ENCODE data around the gene ZDHHC3. TPM values are rescaled to one million over a fixed set of nuclear protein-coding genes. Genes with fewer than 3 reads are reported as not detected.

ZDHHC3 gene
- total RNA-seq (10 to 100 TPM; 24.8 to 43.0 TPM), polyA plus RNA-seq (10 to 100 TPM; 15.4 to 24.0 TPM)

GRCh38 chr3:44976002-44976815 lies at the start of gene ZDHHC3, which contains the start of gene EXOSC7:
ZDHHC3 (minus strand) TSS chr3:44976174; CDS start chr3:44959436, 16,738 bp downstream.
EXOSC7 (plus strand) TSS chr3:44976244; CDS start chr3:44976278, 34 bp downstream.
- no peaks in the 10 kb centered on the region for H3K36me3 ChIP-seq (ENCODE audit: control insufficient read depth in 4 of 4, insufficient read depth in 3 of 4, low read depth in 1 of 4, low read length in 3 of 4)
- peak within 1 kb of the TSS; percentile 84 to 88 for H3K27ac ChIP-seq (ENCODE audit: low read depth in 1 of 2, low read length in 2 of 2)
- H3K9me3 ChIP-seq (ENCODE audit: control insufficient read depth in 4 of 4, low read length in 3 of 4): no peaks in the 10 kb centered on the region
- H3K4me1 ChIP-seq (ENCODE audit: control insufficient read depth in 4 of 4, insufficient read depth in 4 of 4, low read length in 3 of 4): peaks cover 8 to 23% (median 17%) of the 10 kb centered on the region in 4 donors
- H3K27me3 ChIP-seq (ENCODE audit: control insufficient read depth in 4 of 4, insufficient read depth in 4 of 4, low read length in 3 of 4): no peaks in the 10 kb centered on the region
- WGBS: under 1% methylated on average over 82 of the region's 82 CpGs
- H3K9ac ChIP-seq (ENCODE audit: low read depth in 1 of 2, low read length in 2 of 2): peak within 1 kb of the TSS; percentile 85 to 93
- peak within 1 kb of the TSS; percentile 75 to 97 (median 94) for H3K4me3 ChIP-seq (ENCODE audit: low read depth in 1 of 3, low read length in 3 of 3)
- DNase-seq (ENCODE audit: low spot score): peak; percentile 95
- TF ChIP-seq RAD21 (IDR thresholded peaks at IDR 0.05) (no peak), YY1 (IDR thresholded peaks at IDR 0.05) (peak; percentile 96)

DNA sequence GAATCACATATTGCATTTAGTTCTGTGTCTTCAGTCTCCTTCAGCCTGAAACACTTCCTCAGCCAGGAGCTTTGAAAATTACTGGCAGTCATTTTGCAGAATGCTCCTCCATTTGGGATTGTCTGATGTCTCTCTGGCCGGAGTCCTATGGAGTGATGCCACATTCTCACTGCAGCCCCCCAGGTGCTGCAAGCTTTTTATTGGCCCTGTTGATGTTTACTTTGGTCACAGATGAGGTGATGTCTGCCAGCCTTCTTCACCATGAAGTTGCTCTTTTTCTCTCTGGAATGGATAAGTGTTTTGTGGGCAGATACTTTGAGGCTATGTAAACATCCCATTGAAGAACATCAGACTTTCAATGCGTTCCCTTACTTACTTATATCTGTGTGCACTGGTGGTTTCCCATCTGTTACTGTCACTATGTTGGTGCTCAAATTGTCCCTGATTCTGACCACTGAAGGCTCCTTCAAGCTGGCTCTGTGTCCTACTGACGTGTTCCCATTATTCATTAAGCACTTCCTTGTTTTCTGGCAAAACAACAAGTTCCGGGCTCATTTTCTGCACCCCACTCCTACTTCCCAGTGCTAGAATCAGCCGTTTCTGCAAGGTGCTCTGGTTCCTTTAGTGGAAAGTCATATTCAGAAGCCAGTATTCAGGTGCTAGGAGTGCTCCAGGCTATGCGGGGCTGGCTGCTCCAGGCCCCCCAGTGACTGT lies 48.7 kb upstream of the ZDHHC3 start:
- Histone ChIP-seq H3K4me1 (ENCODE audit: control insufficient read depth in 4 of 4, insufficient read depth in 4 of 4, low read length in 3 of 4) (peaks cover 0 to 3% (median 1%) of the 10 kb centered on the region in 4 donors), H3K27me3 (ENCODE audit: control insufficient read depth in 4 of 4, insufficient read depth in 4 of 4, low read length in 3 of 4) (no peaks in the 10 kb centered on the region), H3K9me3 (ENCODE audit: control insufficient read depth in 4 of 4, low read length in 3 of 4) (no peaks in the 10 kb centered on the region), H3K36me3 (ENCODE audit: control insufficient read depth in 4 of 4, insufficient read depth in 3 of 4, low read depth in 1 of 4, low read length in 3 of 4) (no peaks in the 10 kb centered on the region), H3K9ac (ENCODE audit: low read depth in 1 of 2, low read length in 2 of 2) (no peak overlapping the region), H3K4me3 (ENCODE audit: low read depth in 1 of 3, low read length in 3 of 3) (no peak overlapping the region), H3K27ac (ENCODE audit: low read depth in 1 of 2, low read length in 2 of 2) (no peak overlapping the region)
- TF ChIP-seq, protein P1, sequence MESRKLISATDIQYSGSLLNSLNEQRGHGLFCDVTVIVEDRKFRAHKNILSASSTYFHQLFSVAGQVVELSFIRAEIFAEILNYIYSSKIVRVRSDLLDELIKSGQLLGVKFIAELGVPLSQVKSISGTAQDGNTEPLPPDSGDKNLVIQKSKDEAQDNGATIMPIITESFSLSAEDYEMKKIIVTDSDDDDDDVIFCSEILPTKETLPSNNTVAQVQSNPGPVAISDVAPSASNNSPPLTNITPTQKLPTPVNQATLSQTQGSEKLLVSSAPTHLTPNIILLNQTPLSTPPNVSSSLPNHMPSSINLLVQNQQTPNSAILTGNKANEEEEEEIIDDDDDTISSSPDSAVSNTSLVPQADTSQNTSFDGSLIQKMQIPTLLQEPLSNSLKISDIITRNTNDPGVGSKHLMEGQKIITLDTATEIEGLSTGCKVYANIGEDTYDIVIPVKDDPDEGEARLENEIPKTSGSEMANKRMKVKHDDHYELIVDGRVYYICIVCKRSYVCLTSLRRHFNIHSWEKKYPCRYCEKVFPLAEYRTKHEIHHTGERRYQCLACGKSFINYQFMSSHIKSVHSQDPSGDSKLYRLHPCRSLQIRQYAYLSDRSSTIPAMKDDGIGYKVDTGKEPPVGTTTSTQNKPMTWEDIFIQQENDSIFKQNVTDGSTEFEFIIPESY (IDR thresholded peaks at IDR 0.05): no peak
- TF ChIP-seq HNF4G (IDR thresholded peaks at IDR 0.05) (no peak), SP1 (IDR thresholded peaks at IDR 0.05) (no peak), YY1 (IDR thresholded peaks at IDR 0.05) (no peak), GABPA (IDR thresholded peaks at IDR 0.05 in 1 of 2, conservative IDR thresholded peaks at IDR 0.05 in 1 of 2) (no peak), CTCF (IDR thresholded peaks at IDR 0.05; ENCODE audit: low read depth, low read length, missing input control) (no peak), HNF4A (conservative IDR thresholded peaks at IDR 0.05) (no peak), ATF3 (IDR thresholded peaks at IDR 0.05) (no peak), FOXA2 (IDR thresholded peaks at IDR 0.05) (no peak), NR2F2 (IDR thresholded peaks at IDR 0.05) (no peak), EGR1 (IDR thresholded peaks at IDR 0.05; ENCODE audit: low read depth in 2 of 2) (no peak)
- no peak for DNase-seq (ENCODE audit: low spot score)
- WGBS: 67% methylated on average over 6 of the region's 6 CpGs

Measured in liver (tissue), 9 donors.